Activated T-helper 1 cell treated with anti-CD3 and anti-CD28 coated beads, Interleukin-2, amount 50 U/mL, for 16 hours (primary cell): ENCODE measurements around the gene NUP214.
A peak's percentile ranks its signal among the peaks of the same experiment; 100 is the strongest.

ENCODE experiments used
- DNase-seq, 2 donors: peaks; one replicate each; pipeline ENCODE4 v3.0.0-alpha.2; 2020; ENCODE audit warnings: low read depth in 1 of 2, low spot score in 1 of 2

The NUP214 gene

DNA sequence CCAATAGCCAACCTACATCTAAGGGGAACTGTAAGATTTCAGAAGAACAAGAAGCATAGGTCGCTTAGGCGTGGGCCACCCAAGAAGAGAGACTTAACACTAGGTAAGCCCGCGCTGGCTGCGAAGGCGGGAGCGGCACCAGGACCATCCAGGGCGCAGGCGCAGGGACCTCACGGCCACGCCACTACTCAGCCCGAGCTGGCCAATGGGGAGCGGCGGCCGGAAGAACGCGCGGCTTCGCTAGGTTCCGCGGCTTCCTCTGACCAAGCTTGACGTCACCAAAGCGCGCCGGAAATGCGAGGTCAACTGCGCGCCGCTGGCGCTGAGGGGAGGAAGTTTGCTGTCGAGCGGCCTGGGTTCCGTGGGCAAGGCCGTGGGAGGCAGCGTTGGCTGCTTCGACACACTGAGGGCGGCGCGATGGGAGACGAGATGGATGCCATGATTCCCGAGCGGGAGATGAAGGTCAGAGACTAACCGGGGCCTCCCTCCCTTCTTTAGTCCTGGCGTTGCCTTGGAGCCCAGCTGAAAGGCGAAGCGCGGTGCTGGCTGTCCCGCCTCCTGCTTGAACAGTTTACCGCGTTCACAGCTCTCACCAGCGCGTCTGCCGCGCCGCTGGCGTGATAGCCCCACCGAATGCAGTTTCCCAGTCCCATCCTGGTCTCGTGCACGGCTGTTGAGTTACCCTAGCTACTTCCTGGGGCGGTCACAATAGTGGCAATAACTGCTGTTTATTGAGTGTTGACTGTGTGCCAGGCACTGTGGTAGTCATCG, at the start of gene NUP214:
TSS of gene NUP214 (plus strand) at position 299 of the 771 bp plus-strand sequence. CDS start at position 418, 119 bp downstream.
- peak; percentile 99 to 100 for DNase-seq

DNA sequence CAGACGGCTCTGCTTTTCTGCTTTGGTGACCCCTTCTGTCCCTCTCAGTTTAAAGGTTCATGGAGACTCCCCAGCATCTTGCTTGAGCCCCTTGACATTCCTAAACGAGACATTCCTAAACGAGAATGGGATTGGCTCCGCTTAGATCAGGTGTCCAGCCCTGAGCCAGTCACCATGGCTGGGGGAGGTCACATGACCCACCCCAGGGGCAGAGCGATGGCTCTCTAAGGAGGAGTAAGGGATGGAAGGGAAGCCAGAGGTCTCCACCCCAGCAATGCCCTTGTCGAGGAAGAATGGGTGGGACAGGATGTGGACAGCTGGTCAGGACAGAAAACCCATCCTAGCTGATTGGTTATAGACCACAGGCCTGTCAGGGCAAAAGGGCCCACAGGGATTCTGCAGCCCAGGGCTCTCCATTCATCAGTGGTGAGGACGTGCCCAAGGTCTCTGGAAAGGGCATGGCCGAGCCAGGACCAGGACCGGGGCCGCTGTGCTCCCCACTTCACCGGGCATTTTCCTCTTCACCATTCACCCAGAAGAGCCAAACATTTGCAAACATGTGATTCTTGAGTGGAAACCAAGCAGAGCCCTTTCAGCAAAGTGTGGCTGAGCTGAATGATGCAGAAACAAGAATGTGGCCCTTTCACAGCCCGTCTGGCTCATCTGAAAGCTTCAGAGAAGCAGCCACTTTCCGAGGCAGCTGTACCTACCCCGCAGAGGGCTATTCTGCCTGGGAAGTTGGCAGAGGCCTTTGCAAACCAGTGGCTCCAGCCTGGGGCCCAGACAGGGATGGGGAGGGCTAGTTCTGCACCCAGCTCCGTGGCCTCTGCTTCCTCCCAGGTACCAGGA, 48.8 kb upstream of the NUP214 start:
- no peak for DNase-seq

- no peak for DNase-seq
These were observed 46.7 kb upstream of the NUP214 start for GRCh38 chr9:131078427-131079366.

DNA sequence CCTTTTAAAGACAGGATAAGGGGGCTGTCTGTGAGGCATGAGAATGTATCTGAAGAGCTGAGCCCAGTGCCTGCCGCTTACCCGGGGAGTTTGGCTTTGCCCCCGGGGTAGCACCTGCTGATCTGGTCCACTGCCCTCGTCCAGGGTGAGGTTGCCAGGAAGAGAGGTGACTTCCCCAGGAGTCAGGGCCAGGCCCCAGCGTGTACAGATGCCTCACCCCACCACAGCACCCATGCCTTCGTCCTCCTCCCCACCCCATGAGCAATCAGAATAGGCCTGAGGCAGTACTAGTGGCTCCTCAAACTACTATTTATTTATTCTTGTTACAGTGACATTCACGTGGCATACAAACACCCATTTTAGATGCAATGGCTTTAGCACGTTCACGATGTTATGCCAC, 44.8 kb upstream of the NUP214 start:
- DNase-seq: no peak

- no peak for DNase-seq
These were observed 43.5 kb upstream of the NUP214 start for GRCh38 chr9:131081868-131082267.

DNA sequence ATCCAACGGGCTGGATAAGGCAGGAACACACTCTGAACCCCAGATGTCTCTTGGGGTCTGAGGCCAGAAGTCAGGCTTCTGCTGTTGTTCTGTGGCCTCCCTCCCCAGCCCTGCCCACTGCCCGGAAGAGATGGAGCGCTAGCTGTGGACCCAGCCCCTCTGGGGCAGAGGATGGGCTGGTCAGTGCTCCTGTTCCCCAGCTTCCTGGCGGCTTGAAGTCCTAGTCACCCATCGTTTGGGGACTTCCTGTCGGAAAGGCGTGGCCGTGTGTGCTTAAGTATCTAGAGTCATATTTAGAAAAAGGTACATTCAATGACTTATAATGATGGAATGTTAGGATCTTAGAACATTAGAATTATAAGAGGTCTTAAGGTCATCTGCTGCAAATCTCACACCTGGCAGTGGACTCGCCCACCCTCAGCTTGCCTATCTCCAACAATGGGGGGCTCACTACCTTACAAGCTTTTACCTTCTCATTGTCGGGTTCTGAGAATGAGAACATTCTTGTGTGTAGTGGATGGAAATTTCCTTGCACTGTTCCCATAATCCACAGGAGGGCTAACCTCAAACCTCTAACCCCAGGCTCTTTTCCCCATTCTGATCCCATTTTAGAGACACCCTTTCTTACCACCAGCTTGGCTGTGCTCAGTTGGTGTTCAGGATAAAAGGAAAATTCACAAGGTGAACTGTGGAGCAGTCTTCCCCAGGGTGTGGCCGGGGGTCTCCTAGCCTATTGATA, 42.4 kb upstream of the NUP214 start:
- no peak for DNase-seq

- no peak for DNase-seq
These were observed 40.6 kb upstream of the NUP214 start for GRCh38 chr9:131084661-131085369.

- DNase-seq: no peak
These were observed 39.8 kb upstream of the NUP214 start for GRCh38 chr9:131085370-131086122.

DNA sequence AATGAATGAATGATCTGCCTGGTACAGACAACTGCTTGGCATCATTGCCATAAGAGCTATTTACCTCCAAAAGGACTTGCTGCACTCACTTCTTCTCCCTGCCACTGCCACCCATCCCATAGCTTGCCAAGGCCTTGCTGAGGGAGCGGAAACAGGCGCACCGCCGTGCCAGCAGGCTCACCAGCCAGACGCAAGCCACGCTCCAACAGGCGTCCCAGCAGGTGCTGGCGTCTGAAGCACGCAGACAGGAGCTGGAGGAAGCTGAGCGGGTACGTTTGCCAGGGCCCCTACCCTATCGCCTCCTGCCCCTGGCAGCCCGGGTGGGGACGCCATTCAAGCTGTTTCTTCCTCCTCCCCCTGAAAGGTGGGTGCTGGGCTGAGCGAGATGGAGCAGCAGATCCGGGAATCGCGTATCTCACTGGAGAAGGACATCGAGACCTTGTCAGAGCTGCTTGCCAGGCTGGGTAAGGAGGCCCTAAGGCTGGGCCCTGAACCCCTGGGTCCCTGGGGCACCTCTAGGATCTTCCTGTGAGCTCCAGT, 38.0 kb upstream of the NUP214 start:
- DNase-seq: no peak

- no peak for DNase-seq
These were observed 35.2 kb upstream of the NUP214 start for GRCh38 chr9:131090025-131090787.

DNA sequence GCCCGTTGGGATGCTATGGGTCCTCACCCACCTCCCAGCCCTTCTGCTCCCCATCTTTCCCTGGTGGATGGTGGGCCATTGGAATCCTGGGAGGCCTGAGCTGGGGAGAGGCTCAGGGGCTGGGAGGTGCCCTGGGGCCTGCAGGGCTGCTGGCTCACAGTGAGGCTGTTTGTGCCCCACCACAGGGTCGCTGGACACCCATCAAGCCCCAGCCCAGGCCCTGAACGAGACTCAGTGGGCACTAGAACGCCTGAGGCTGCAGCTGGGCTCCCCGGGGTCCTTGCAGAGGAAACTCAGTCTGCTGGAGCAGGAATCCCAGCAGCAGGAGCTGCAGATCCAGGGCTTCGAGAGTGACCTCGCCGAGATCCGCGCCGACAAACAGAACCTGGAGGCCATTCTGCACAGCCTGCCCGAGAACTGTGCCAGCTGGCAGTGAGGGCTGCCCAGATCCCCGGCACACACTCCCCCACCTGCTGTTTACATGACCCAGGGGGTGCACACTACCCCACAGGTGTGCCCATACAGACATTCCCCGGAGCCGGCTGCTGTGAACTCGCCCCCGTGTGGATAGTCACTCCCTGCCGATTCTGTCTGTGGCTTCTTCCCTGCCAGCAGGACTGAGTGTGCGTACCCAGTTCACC, 33.9 kb upstream of the NUP214 start:
- no peak for DNase-seq

- DNase-seq: no peak
These were observed 33.4 kb upstream of the NUP214 start for GRCh38 chr9:131092030-131092429.

DNA sequence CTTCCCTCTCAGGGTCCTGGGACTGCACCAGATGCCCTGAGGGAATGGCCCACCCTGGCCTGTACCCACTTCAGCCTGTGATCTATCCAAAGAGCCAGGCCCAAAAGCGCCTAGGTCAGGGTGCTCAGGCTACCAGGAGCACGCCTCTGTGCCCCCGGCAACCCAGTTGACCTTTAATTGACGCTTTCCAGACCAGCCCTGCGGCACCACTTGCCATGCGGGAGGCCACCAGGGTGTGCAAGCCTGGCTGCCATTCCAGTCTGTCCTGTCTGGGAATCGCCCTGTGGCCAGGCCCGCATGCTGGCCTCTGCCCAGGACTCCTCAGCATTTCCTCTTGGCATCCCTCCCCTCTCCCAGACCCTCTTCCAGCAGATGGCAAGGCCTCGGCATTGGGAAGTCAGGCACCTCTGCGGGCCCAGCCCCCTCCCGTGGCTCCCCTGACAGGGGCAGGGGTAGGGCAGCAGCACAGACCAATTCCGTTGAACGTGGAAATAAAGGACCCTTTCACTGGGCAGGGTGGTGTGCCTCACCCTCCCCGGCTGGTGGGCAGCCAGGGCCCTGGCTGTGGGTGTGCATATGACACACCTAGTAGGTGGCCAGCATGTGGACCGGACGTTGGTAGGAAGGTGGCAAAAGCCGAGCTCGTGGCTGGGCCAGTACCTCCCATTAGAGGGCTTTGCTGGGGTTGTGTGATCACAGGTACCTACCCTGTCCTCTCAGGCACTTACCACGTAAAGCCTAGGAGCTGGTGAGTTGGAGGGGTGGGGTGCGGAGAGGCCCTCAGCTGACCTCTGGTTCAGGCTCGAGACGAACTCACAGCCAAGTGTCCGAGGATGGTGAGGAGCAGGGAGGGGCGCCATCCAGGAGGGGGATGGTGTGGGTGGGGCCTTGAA, 32.6 kb upstream of the NUP214 start:
- no peak for DNase-seq

DNA sequence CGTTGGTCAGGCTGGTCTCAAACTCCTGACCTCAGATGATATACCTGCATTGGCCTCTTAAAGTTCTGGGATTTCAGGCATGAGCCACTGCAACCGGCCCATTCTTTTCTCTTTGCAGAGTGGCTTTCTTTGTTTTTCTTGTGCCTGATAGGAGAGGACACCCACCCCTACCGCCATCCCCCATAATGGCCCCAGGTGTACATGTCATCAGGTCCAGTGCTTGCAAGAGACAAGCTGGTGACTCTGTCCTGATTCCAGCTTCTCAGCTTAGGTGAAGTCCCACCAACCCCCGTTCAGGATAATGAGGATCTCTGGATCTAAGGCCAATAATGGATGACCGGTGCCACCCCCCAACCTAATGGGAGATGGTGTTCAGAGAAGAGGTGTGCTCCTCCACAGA, 31.4 kb upstream of the NUP214 start:
- DNase-seq: no peak

DNA sequence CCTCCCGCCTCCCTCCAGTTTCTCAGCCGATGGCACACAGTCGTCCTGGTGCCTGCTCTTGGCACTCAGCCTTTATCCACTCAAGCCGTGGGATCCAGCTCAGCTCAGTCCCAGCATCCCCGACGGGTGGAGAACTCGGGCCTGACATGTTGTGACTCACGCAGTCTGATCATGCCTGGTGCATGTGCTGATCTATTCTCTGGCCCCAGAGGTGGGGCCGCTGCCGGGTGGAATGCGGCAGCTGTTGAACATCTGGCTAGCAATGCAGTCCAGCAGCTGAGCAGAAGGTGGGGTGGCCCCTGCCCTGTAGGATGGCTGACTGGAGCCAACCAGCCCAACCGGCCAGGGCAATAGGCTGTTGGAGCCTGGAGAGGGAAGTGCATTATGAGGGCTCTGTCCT, 30.8 kb upstream of the NUP214 start:
- no peak for DNase-seq

DNA sequence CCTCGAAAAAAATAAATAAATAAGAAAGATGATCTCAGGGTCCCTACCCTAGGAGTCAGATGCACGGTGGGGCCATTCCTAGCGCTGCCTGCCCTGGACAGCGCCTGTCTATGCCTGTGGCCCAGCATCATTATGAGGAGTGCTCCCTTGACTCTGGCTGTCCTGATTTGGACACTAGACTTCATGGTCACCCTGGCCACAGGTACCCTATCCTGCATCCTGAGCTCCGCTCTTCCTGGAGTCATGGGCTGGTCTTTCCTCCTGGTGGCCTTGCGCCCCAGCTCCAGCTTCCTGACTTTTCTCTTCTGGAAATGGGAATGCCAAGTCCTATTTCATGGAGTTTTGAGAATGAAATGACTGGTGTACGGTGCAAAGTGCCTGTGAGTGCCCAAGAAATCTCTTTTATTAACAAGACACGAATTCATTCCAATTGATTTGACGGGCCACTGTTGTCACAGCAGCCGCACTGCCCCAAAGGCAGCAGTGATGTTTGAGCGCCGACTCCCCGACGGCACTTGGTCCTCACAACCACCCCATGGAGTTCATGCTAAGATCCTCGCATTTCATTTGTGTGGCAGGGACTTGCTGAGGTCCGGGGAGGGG, 29.6 kb upstream of the NUP214 start:
- DNase-seq: no peak
